IPS-20b (cell line): Measurements from ENCODE around the gene SEMA3A.
A peak's percentile ranks its signal among the peaks of the same experiment; 100 is the strongest.

Source experiments
- H3K27ac ChIP-seq: one replicate; pipeline ENCODE4 v1.5.1; 2013; ENCODE audit warnings: low read length
- H3K27me3 ChIP-seq: 2 replicates; pipeline ENCODE4 v1.6.1; 2013; ENCODE audit warnings: mild to moderate bottlenecking, low read length, inconsistent platforms; ENCODE audit not compliant: insufficient read depth
- H3K36me3 ChIP-seq: 2 replicates; pipeline ENCODE4 v1.6.1; 2013; ENCODE audit warnings: low read depth, mild to moderate bottlenecking, inconsistent platforms, low read length, moderate library complexity; ENCODE audit not compliant: insufficient read depth
- H3K4me1 ChIP-seq: 2 replicates; pipeline ENCODE4 v1.6.1; 2013; ENCODE audit warnings: mild to moderate bottlenecking, control low read depth, inconsistent platforms, low read length, moderate library complexity; ENCODE audit not compliant: insufficient read depth
- H3K4me3 ChIP-seq: 2 replicates; pipeline ENCODE4 v1.5.1; 2013; ENCODE audit warnings: mild to moderate bottlenecking, low read length, inconsistent platforms
- H3K9ac ChIP-seq: 2 replicates; pipeline ENCODE4 v1.6.1; 2013; ENCODE audit warnings: low read depth, mild to moderate bottlenecking, inconsistent platforms, low read length, moderate library complexity
- H3K9me3 ChIP-seq: 2 replicates; pipeline ENCODE4 v1.6.1; 2013; ENCODE audit warnings: mild to moderate bottlenecking, low read depth, low read length, inconsistent platforms; ENCODE audit not compliant: insufficient read depth

Gene SEMA3A

GRCh38 chr7:84195295-84196060 is 889 bp upstream of the SEMA3A start:
- Histone ChIP-seq H3K9ac (peak overlapping the region; percentile 76; the same call in 1 of the 2 replicates), H3K9me3 (no peaks in the 10 kb centered on the region), H3K27ac (peak overlapping the region; percentile 32), H3K36me3 (no peaks in the 10 kb centered on the region), H3K27me3 (no peaks in the 10 kb centered on the region), H3K4me1 (peaks cover 44% of the 10 kb centered on the region; the same call in 1 of the 2 replicates), H3K4me3 (peak overlapping the region; percentile 89)

- Histone ChIP-seq H3K27ac (no peak overlapping the region), H3K9me3 (no peaks in the 10 kb centered on the region), H3K4me1 (peaks cover 31% of the 10 kb centered on the region; the same call in 1 of the 2 replicates), H3K4me3 (peak overlapping the region; percentile 89), H3K27me3 (no peaks in the 10 kb centered on the region), H3K9ac (peak overlapping the region; percentile 76; the same call in 1 of the 2 replicates), H3K36me3 (no peaks in the 10 kb centered on the region)
Measured at GRCh38 chr7:84193747-84194146, 842 bp downstream of the SEMA3A start.

GRCh38 chr7:84191842-84192241 is 2.7 kb downstream of the SEMA3A start:
- no peak overlapping the region for H3K27ac ChIP-seq
- no peaks in the 10 kb centered on the region for H3K36me3 ChIP-seq
- peaks cover 38% of the 10 kb centered on the region for H3K4me1 ChIP-seq
- H3K27me3 ChIP-seq: no peaks in the 10 kb centered on the region
- H3K9me3 ChIP-seq: no peaks in the 10 kb centered on the region
- H3K9ac ChIP-seq: peak overlapping the region; percentile 43; the same call in 1 of the 2 replicates
- H3K4me3 ChIP-seq: peak overlapping the region; percentile 89

GRCh38 chr7:84191261-84191660 is 3.3 kb downstream of the SEMA3A start:
- H3K4me3 ChIP-seq: peak overlapping the region; percentile 89
- H3K27me3 ChIP-seq: no peaks in the 10 kb centered on the region
- no peaks in the 10 kb centered on the region for H3K36me3 ChIP-seq
- H3K27ac ChIP-seq: no peak overlapping the region
- 0 out of 2 replicates have a peak overlapping the region, but pooled peaks have one; percentile 7 for H3K9ac ChIP-seq
- H3K4me1 ChIP-seq: peaks cover 33% of the 10 kb centered on the region
- H3K9me3 ChIP-seq: no peaks in the 10 kb centered on the region

DNA sequence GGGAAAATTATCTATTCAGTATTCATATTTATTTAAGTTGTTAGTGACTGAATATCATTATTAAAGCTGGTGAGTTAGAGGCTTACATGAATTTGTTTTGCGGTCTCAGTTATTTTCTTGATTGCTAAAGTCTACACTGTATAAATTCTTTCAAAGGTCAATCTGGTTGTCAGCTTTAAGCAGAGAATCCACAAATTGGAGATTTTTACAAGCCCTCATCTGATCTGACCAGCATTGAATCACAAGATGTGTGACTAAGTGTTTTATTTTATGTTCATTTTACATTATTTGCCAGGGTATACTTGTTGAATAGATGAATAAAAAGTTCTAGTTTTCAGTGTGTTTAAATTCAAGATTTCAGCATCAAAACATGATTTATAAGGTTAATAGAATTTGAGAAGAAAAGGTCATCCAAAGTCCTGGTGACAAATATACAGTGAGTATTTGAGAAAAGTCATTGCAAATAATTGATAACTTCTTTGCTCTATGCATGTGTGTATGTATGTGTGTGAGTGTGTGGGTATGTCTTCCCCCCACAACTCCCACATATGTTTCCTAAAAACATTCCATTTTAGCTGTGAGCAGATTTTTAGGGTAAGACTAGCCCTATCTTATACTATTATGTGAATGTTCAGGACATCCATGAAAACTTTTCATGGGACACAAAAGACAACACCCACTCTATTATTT is 4.4 kb downstream of the SEMA3A start:
- Histone ChIP-seq H3K4me3 (no peak overlapping the region), H3K27me3 (no peaks in the 10 kb centered on the region), H3K9ac (no peak overlapping the region), H3K27ac (no peak overlapping the region), H3K36me3 (no peaks in the 10 kb centered on the region), H3K9me3 (no peaks in the 10 kb centered on the region), H3K4me1 (peaks cover 22% of the 10 kb centered on the region)

DNA sequence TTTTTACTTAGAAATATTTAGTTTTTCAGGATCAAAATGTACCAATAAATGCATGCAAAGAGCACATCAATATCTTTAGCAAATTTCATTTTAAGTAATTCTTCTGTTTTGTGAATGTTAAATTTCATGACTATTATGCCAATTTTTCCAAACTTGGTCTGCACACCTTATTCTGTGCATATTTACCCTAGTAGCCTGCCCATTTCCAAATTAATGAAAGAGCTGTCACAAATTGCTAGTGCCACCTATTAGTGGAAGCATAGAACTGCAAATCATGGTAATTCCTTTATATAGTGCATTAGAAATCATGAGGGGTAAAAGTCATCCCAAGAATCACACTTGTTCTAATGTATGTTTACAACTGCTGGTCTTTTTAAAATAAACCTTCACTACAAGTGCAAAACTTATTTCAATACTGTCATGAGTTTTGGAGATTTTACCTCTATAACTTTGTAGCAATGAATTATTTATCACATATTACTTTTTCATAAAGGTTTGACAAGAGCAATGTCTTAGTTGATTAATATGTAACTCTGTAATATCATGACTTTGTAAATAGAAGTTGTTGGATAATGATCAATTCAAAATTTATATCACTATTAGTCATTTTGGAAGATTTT is 5.7 kb downstream of the SEMA3A start:
- Histone ChIP-seq H3K9ac (no peak overlapping the region), H3K27ac (no peak overlapping the region), H3K4me1 (peaks cover 22% of the 10 kb centered on the region), H3K27me3 (no peaks in the 10 kb centered on the region), H3K4me3 (no peak overlapping the region), H3K36me3 (no peaks in the 10 kb centered on the region), H3K9me3 (no peaks in the 10 kb centered on the region)

DNA sequence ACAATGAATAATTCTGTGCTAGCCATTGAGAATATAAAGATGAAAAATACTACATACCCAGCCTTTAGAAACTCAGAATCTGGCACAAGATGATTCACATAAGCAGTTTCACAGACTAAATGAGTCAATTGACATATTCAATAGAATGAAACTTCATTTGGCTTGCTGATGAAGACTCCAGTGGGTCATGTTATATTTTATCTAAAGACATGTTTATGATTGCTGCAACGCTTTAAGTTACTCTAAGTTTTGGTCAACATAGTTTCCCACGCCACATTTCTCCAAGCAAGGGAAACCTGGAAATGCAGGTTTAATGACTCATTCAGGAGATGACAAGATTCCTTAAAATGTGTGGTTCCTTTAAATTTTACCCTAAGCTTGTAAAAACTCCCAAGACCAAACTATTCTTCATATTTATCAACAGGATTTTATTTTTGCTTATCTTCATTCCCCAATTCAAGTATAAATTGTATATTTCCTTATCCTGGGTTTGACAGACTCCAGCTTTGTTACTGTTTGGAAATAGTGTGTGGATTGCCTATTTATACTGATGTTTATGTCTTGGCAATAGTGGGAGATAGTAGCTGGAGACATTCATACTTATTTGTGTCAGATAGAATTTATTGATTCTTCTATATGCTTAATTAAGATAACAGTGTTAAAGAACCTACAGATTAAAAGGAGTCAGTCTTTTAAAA is 6.6 kb downstream of the SEMA3A start:
- no peaks in the 10 kb centered on the region for H3K36me3 ChIP-seq

DNA sequence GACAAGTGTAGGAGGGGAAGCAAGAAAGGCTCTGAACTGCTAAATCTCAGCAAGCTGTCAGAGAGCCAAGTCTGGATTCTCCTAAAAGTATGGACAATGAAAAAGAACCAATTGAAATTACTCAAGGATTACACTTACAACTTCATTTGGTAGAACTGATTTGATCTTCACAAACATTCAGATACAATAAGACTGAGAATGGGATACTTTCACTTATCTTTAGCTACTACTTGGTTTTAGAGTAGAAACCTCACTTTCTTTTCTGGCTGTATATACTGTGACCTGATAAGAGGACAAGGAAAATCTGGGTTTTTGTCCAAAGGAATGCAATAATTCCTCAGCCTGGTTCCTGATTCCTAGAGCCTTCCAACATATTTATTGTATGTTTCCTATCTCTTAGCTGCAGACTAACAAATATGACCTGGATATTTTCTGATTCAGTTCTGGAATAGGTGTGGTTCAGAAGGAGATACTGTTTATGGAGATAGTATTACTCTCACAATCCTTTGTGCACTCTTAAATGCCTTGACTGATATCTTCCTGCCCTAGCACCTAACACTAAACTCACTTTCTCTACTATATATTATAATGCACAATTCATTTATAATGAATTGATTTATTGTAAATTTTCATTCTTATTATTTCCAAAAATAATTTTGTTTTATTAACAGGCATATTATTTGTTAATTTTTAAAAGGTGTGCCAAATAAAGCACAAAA is 7.3 kb downstream of the SEMA3A start:
- peaks cover 21% of the 10 kb centered on the region for H3K4me1 ChIP-seq
- H3K4me3 ChIP-seq: no peak overlapping the region
- no peaks in the 10 kb centered on the region for H3K27me3 ChIP-seq
- H3K27ac ChIP-seq: no peak overlapping the region
- H3K36me3 ChIP-seq: no peaks in the 10 kb centered on the region
- no peaks in the 10 kb centered on the region for H3K9me3 ChIP-seq
- H3K9ac ChIP-seq: no peak overlapping the region

More for the DNA sequence above, 6.6 kb downstream of the SEMA3A start:
- Histone ChIP-seq H3K4me1 (peaks cover 22% of the 10 kb centered on the region), H3K9ac (no peak overlapping the region), H3K27me3 (no peaks in the 10 kb centered on the region), H3K9me3 (no peaks in the 10 kb centered on the region), H3K4me3 (no peak overlapping the region), H3K27ac (no peak overlapping the region)

DNA sequence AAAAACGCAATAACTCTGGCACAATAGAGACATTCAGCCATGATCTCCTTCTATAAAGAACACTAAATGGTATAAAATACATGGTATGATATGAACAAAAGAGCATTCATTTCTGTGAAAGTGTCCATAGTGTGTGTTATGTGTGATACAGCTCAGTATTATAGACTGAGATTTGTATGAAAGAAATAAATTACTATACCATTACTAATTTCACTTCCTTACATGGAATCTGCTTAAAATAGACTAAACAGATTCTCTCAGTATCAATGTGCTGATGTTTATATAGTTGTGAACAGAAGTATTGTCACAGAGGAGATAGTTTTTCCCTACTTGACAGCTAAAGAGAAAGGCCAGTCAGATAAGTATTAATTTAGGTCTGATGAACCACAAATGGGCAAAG is 10.8 kb downstream of the SEMA3A start:
- Histone ChIP-seq H3K27me3 (no peaks in the 10 kb centered on the region), H3K9me3 (no peaks in the 10 kb centered on the region), H3K9ac (no peak overlapping the region), H3K27ac (no peak overlapping the region), H3K36me3 (no peaks in the 10 kb centered on the region), H3K4me1 (peaks cover 7% of the 10 kb centered on the region; the same call in 1 of the 2 replicates), H3K4me3 (no peak overlapping the region)

DNA sequence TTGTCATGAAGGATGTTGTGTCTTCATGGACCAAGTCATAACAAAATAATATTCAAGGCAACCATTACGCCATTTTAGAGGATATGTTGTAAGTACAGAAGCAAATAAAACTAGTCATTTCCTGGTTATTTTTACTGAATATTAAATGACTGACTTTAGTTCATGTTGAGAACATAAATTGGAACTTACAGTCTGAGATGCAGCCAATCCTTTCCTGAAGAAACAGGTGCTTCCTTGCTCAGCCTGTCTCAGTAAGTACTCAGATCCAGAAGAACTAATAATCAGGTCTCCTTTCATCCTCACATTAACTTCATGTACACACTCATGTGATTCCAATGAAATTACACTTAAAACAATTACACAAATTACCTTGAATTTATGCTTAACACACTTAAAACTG is 12.3 kb downstream of the SEMA3A start:
- no peak overlapping the region for H3K9ac ChIP-seq
- no peaks in the 10 kb centered on the region for H3K36me3 ChIP-seq
- H3K27ac ChIP-seq: no peak overlapping the region
- H3K9me3 ChIP-seq: no peaks in the 10 kb centered on the region
- peaks cover 7% of the 10 kb centered on the region; the same call in 1 of the 2 replicates for H3K4me1 ChIP-seq
- no peak overlapping the region for H3K4me3 ChIP-seq
- no peaks in the 10 kb centered on the region for H3K27me3 ChIP-seq

DNA sequence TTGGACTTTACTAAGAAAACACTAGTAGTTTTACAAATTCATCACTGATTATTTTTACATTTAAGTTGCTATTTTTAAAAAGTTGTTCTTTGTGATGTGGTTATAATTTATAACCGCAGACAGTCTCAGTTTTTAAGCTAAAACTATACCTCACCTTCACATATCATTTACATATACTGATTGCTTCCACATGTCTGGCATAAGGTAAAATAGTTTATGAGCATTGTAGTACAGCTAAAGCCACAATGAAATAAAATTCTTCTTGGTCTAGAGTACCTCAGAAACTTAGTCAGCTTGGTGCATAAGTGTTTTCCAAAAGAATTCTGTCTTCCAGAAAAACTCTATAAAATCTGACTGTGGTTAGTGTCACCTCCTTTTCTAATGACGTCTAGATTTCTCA is 13.0 kb downstream of the SEMA3A start:
- no peaks in the 10 kb centered on the region for H3K9me3 ChIP-seq
- H3K9ac ChIP-seq: no peak overlapping the region
- no peak overlapping the region for H3K27ac ChIP-seq
- H3K27me3 ChIP-seq: no peaks in the 10 kb centered on the region
- H3K36me3 ChIP-seq: no peaks in the 10 kb centered on the region
- peaks cover 4% of the 10 kb centered on the region; the same call in 1 of the 2 replicates for H3K4me1 ChIP-seq
- H3K4me3 ChIP-seq: no peak overlapping the region
